ENCODE results near the gene MPDU1. TPM values are rescaled to one million over a fixed set of nuclear protein-coding genes. Genes with fewer than 3 reads are reported as not detected.
A peak's percentile ranks its signal among the peaks of the same experiment; 100 is the strongest.

The MPDU1 gene
- total RNA-seq, 1 donor from 2014 or later: 60.2 TPM

DNA sequence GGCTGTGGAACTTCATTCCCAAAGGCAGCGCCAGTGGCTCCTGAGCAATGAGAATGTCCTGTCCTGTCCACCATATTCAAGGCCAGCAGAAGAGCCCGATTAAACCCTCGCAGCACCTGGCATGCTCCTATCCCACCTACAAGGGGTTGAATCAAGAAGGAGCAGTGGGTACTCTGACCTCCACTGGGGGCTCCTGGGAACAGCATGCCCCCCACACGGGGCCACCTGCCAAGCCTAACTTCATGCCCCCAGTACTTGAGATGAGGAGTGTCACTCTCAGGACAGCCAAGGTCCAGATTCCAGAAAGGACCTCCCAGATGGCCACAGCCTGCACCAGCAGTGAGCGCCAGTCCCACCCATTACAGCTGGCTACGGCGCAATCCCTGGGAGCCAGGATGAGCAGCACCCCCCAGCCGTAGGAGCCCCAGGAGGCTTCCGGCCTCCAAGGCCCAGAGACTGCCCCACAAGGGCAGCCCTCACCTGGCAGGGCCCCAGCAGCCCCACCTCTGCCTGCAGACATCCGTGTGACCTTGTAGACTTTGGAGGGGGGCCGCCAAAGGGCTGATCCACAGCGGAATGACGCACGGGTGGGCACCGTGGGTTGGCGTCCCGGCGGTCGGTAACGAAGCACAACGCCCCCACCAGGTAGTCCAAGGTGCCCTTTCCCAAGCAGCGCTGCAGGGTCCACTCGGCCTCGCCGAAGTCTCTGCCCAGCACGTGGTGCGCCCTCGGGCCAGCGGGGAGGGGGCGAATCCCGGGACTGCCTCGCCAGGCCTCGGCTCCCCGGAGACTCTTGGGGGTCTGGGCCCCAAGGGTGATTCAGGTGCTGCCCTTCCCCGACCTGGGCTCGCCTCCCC lies 1.0 kb upstream of the MPDU1 start:
- Mint-ChIP-seq H3K9me3 (ENCODE audit: unreplicated experiment) (peaks cover 20% of the 10 kb centered on the region), H3K36me3 (ENCODE audit: unreplicated experiment) (no peaks in the 10 kb centered on the region), H3K27ac (ENCODE audit: unreplicated experiment) (peak overlapping the region; percentile 100), H3K4me1 (ENCODE audit: low read depth, unreplicated experiment) (peaks cover 16% of the 10 kb centered on the region), H3K4me3 (ENCODE audit: unreplicated experiment) (peak overlapping the region; percentile 99), H3K27me3 (ENCODE audit: unreplicated experiment) (peaks cover 14% of the 10 kb centered on the region)
- TF ChIP-seq, protein P1, sequence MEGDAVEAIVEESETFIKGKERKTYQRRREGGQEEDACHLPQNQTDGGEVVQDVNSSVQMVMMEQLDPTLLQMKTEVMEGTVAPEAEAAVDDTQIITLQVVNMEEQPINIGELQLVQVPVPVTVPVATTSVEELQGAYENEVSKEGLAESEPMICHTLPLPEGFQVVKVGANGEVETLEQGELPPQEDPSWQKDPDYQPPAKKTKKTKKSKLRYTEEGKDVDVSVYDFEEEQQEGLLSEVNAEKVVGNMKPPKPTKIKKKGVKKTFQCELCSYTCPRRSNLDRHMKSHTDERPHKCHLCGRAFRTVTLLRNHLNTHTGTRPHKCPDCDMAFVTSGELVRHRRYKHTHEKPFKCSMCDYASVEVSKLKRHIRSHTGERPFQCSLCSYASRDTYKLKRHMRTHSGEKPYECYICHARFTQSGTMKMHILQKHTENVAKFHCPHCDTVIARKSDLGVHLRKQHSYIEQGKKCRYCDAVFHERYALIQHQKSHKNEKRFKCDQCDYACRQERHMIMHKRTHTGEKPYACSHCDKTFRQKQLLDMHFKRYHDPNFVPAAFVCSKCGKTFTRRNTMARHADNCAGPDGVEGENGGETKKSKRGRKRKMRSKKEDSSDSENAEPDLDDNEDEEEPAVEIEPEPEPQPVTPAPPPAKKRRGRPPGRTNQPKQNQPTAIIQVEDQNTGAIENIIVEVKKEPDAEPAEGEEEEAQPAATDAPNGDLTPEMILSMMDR (IDR thresholded peaks at IDR 0.05; ENCODE audit: partially characterized antibody, unreplicated experiment): no peak
- DNase-seq: no peak

DNA sequence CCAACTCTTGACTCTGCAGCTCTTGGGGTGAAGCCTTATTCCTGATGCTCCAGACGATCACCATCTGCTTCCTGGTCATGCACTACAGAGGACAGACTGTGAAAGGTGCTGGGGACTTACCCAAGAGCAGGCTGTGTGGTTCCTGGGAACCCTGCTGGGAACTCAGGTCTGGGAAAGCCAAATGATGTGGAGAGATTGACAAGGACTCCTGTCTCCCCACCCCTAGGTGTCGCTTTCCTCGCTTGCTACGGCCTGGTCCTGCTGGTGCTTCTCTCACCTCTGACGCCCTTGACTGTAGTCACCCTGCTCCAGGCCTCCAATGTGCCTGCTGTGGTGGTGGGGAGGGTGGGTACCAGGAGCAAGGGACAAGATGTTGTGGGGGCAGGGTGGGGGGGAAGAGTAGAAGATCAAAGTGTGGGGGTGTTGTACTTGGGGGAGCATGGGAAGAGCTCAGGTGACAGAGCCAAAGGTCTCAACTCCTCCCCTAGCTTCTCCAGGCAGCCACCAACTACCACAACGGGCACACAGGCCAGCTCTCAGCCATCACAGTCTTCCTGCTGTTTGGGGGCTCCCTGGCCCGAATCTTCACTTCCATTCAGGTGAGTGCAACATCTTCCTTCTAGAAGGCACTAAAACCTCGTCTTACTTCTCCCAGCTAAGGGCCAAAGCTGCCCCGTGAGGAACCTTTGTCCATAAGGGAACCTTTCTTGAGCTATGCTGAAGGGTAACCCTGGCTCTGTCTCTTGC lies 3.2 kb downstream of the MPDU1 start:
- no peak for DNase-seq
- TF ChIP-seq, protein P1 (IDR thresholded peaks at IDR 0.05; ENCODE audit: partially characterized antibody, unreplicated experiment): no peak
- no peak overlapping the region for H3K4me3 Mint-ChIP-seq (ENCODE audit: unreplicated experiment)
- H3K27ac Mint-ChIP-seq (ENCODE audit: unreplicated experiment): no peak overlapping the region
- H3K27me3 Mint-ChIP-seq (ENCODE audit: unreplicated experiment): peaks cover 11% of the 10 kb centered on the region
- no peaks in the 10 kb centered on the region for H3K36me3 Mint-ChIP-seq (ENCODE audit: unreplicated experiment)
- H3K4me1 Mint-ChIP-seq (ENCODE audit: low read depth, unreplicated experiment): peaks cover 9% of the 10 kb centered on the region
- H3K9me3 Mint-ChIP-seq (ENCODE audit: unreplicated experiment): peaks cover 15% of the 10 kb centered on the region

DNA sequence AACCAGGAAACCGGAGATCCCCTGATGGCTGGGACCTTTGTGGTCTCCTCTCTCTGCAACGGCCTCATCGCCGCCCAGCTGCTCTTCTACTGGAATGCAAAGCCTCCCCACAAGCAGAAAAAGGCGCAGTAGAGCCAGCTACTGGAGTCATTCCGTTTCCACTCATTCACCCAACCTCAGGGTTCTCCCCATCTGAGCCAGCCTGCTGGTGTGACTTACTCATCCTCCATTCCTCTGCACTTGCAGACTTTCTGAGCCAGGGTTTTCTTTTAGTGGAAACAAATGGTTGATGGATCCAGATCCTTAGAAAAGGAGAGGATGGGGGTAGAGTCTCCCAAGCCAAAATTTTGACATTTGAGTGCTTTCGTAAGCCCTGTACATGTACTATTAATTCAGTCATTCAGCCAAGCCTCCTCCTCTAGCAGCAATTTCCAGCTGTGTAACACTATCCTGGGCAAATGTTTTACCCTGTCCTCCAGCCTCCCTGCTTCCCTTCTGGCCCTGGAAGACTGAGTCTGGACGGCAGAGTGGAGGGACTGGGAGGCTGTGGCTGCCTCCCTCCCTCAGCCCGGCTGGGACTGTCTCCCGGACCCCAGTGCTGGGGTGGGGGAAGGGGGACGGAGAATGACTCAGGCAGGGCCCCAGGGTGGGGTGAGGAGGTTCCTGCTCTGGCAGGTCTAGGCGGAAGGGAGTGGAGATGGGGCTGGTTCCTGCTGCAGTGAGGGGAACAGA lies 3.9 kb downstream of the MPDU1 start:
- Mint-ChIP-seq H3K36me3 (ENCODE audit: unreplicated experiment) (no peaks in the 10 kb centered on the region), H3K27me3 (ENCODE audit: unreplicated experiment) (peaks cover 11% of the 10 kb centered on the region), H3K9me3 (ENCODE audit: unreplicated experiment) (peaks cover 15% of the 10 kb centered on the region), H3K4me3 (ENCODE audit: unreplicated experiment) (no peak overlapping the region), H3K27ac (ENCODE audit: unreplicated experiment) (no peak overlapping the region), H3K4me1 (ENCODE audit: low read depth, unreplicated experiment) (peaks cover 2% of the 10 kb centered on the region)
- no peak for DNase-seq
- TF ChIP-seq, protein P1 (IDR thresholded peaks at IDR 0.05; ENCODE audit: partially characterized antibody, unreplicated experiment): no peak

DNA sequence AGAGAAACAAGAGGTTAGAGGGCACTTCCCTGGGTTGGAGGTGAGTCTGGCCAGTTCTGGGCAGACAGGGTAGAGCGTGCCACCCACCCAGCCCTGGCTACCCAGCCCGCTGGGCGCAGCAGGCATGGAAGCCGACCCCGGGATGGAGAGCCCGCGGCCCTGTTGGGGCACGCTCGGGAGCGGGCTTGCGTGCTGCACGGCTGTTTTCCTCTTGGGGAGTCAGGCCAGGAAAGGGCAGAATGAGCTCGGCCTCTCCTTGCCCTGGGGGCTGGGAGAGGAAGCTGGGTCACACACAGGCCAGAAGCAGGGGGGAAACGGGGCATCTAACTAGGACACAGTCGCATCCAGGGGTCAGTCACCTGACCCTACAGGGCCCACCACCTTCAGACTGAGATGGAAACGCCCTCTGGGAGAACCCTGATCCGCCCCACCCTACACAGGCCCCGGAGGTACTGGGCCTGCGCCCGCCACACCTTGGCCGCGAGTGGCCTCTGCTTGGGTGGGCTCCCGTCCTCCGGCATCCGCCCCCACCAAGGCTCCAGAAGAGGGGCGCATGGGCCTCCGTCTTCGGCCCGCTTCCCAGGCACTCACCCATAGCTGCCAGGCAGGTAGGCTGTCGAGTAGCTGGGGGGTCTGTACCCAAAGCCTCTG lies 5.0 kb downstream of the MPDU1 start:
- H3K27ac Mint-ChIP-seq (ENCODE audit: unreplicated experiment): no peak overlapping the region
- DNase-seq: no peak
- peaks cover 8% of the 10 kb centered on the region for H3K4me1 Mint-ChIP-seq (ENCODE audit: low read depth, unreplicated experiment)
- H3K27me3 Mint-ChIP-seq (ENCODE audit: unreplicated experiment): peaks cover 13% of the 10 kb centered on the region
- TF ChIP-seq, protein P1 (IDR thresholded peaks at IDR 0.05; ENCODE audit: partially characterized antibody, unreplicated experiment): no peak
- peaks cover 11% of the 10 kb centered on the region for H3K9me3 Mint-ChIP-seq (ENCODE audit: unreplicated experiment)
- H3K36me3 Mint-ChIP-seq (ENCODE audit: unreplicated experiment): no peaks in the 10 kb centered on the region
- no peak overlapping the region for H3K4me3 Mint-ChIP-seq (ENCODE audit: unreplicated experiment)

Measured in glutamatergic neuron (in vitro differentiated cells).